HAP-1 (cell line): ENCODE results near the gene ZNF746.
"Not testable (repeated sequence)": the region's sequence is repeated elsewhere in the genome, so short reads cannot be mapped to it uniquely, and the experiment has no call there.

Source experiments
- DNase-seq, 2 experiments: peaks; one replicate each; pipeline ENCODE4 v3.0.0-alpha.2; 2016 to 2020; ENCODE audit warnings: low spot score in 2 of 2
- H3K27me3 ChIP-seq: fragments of 250-450 bp; sonication (Bioruptor Pico); 2 replicates; pipeline ENCODE4 v1.5.1; 2020; ENCODE audit warnings: low read depth, mild to moderate bottlenecking, moderate library complexity
- H3K36me3 ChIP-seq: fragments of 250-450 bp; sonication (Bioruptor Pico); replicated peaks from 2 replicates; pipeline ENCODE4 v1.5.1; 2020; ENCODE audit warnings: mild to moderate bottlenecking
- H3K4me1 ChIP-seq: fragments of 250-450 bp; sonication (Bioruptor Pico); 2 replicates; pipeline ENCODE4 v1.5.1; 2020; ENCODE audit warnings: mild to moderate bottlenecking
- H3K4me3 ChIP-seq: fragments of 250-450 bp; sonication (Bioruptor Pico); 2 replicates; pipeline ENCODE4 v1.5.1; 2020; ENCODE audit warnings: mild to moderate bottlenecking, moderate library complexity
- H3K9me3 ChIP-seq: fragments of 250-450 bp; sonication (Bioruptor Pico); 2 replicates; pipeline ENCODE4 v1.5.1; 2020; ENCODE audit warnings: mild to moderate bottlenecking, moderate library complexity
- in situ Hi-C: fragments of 300-500 bp; cut with MboI; formaldehyde crosslinking; loops from 3 replicates; pipeline ENCODE4 v1.14.3; 2020; ENCODE audit warnings: low sequenced_read_pairs, inconsistent platforms, mixed read lengths

Gene ZNF746

DNA sequence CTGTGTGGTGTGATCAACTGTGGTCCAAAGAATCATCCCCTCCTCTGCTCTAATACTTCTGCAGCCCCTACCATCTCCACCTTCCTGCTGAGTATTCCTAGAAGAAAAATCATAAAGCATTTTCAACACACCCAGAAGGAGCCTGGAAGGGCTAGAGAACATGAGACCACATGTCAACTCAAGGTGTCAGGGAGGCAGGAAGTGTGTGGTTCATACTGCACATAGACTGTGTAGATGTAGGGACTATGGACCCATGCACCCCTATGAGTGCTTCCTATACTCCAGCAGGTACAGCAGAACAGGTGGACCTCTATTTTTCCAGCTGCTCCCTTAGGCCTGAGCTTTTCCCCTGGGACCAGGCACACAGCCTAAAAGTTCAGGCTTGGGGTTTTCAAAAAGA is 2.6 kb upstream of the ZNF746 start:
- no peak for DNase-seq
- Histone ChIP-seq H3K4me1 (peaks cover 7% of the 10 kb centered on the region), H3K9me3 (no peaks in the 10 kb centered on the region), H3K4me3 (no peak overlapping the region), H3K27me3 (peaks cover 7% of the 10 kb centered on the region; the same call in 1 of the 2 replicates), H3K36me3 (peaks cover 4% of the 10 kb centered on the region)
- in situ Hi-C loops: no loop called here

DNA sequence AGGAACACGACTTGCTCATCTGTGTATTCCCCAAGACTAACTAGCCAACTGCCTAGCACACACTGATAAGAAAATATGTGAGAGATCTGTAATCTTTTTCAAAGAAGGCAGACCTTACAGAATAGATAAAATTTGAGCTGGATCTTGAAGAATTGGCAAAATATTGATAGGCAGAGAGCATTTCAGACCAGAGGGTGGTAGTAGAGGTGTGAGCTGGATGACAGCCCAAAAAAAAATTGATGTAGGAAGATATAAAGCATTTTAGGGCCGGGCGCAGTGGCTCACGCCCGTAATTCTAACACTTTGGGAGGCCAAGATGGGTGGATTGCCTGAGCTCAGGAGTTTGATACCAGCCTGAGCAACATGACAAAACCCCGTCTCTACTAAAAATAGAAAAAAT is 1.2 kb upstream of the ZNF746 start:
- Histone ChIP-seq H3K4me3 (no peak overlapping the region), H3K27me3 (peaks cover 6% of the 10 kb centered on the region; the same call in 1 of the 2 replicates), H3K9me3 (no peaks in the 10 kb centered on the region), H3K36me3 (peaks cover 13% of the 10 kb centered on the region), H3K4me1 (peaks cover 7% of the 10 kb centered on the region)
- in situ Hi-C loops: no loop called here
- no peak for DNase-seq

DNA sequence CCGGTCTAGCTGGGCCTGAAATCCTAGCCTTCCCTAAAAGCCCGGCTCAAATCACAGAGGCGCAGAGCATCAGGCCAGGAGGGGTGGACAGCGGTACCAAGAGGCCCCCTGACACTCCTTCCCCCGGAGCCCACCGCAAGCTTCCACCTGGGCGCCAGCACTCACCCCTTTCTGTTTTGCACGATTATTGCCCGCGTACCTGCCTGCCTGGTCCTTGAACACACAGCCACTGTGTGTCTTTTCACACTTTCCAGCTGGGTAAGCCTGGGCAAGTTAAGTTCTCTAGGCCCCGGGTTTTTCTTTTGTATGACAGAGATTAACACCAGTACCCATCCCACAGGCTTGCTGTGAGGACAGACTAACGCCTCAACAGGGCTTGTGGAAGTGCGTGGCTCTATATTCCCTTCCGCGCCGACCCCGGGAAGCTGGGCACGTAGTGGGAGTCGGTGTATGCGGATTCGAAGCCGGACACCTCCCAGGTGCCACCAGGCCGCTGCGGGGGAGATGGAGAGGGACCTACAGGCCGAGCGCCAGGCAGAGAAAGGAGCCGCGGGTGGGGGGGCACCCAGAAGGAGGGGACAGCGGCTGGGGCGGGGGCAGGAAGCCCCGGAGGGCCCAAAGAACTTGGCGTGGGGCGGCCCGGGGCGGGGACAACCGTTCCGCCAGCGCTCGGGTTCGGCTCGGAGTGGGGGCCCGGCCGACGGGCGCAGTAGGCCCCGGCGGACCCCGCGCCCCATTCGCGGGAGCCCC is 792 bp downstream of the ZNF746 start:
- H3K36me3 ChIP-seq: peaks cover 27% of the 10 kb centered on the region
- H3K4me1 ChIP-seq: peaks cover 7% of the 10 kb centered on the region
- in situ Hi-C loops: no loop called here
- H3K9me3 ChIP-seq: no peaks in the 10 kb centered on the region
- peak overlapping the region; percentile 59 for H3K4me3 ChIP-seq
- 0 out of 2 replicates have a peak, but pooled peaks cover 2% of the 10 kb centered on the region for H3K27me3 ChIP-seq
- DNase-seq: peak; percentile 3 to 58

DNA sequence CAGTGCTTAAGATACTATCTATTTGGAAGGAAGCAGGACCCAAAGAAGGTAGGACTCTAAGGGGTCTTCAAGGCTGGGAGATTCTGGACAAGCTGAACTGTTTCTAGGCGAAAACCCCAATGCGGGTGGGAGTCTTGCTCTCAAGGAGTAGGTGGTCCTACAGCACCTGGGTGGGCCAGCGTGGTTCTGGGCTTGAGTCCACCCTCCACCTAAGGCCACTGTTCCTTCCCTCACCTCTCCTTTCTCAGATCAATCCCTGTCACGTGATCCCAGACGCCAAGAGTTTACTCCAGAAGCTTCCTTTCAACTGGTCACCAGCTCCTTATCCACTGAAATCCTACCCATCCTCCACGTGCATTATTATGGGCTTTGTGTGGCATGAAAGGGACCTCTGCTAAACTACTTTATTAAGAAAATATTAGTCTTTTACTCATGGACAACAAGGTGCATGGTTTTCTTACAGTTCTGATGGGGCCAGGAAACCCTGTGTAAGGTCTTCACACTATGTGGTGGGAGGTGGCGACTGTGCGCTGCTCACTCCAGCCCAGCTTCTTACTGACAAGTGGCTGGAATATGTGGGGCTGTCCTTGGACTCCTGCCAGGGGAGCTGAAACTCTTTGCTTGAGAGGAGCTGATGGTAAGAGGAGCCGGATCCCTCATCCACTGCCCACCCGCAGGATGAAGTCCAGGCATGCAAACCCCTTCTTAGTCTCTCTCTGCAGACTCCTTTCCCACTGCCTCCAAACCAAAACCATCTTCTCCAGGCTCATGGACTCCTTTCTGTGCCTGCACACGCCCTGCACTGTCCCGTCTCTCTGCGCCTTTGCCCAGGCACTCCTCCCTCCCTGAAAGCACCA is 1.6 kb downstream of the ZNF746 start:
- H3K4me1 ChIP-seq: peaks cover 7% of the 10 kb centered on the region
- H3K36me3 ChIP-seq: peaks cover 35% of the 10 kb centered on the region
- DNase-seq: peak; percentile 25 to 88
- H3K4me3 ChIP-seq: peak overlapping the region; percentile 59
- no peaks in the 10 kb centered on the region for H3K9me3 ChIP-seq
- in situ Hi-C loops: no loop called here
- H3K27me3 ChIP-seq: 0 out of 2 replicates have a peak, but pooled peaks cover 2% of the 10 kb centered on the region

DNA sequence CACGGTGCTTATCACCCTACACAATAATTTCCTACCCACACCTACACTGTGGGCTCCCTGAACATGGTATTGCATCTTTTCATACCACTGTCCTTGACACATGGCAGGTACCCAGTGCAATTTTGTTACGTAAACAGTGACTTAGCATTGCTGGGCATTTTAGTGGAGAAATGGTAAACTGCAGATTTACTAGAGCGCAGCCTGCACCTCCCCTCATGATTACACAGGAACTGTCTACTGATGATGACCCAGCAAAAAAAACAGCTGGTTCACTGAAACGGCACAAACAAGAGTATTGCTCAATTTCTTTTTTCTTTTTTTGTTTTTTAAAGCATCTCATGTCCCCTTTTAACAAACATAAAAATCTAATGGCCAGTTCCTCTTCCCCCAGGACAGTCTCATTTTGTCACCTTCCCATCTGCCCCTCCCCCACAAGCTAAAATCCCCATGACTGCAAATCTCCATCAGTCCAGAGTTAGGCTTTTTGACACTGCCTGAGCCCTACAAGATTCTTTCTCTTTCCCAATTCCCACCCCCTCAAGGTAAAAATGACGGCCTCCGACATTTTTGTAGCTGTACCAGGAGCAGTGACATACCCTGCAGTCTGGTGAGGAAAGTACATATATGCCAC is 2.8 kb downstream of the ZNF746 start:
- in situ Hi-C loops: no loop called here
- H3K4me1 ChIP-seq: peaks cover 7% of the 10 kb centered on the region
- H3K4me3 ChIP-seq: no peak overlapping the region
- 0 out of 2 replicates have a peak, but pooled peaks cover 2% of the 10 kb centered on the region for H3K27me3 ChIP-seq
- H3K36me3 ChIP-seq: peaks cover 46% of the 10 kb centered on the region
- no peaks in the 10 kb centered on the region for H3K9me3 ChIP-seq
- DNase-seq: no peak

DNA sequence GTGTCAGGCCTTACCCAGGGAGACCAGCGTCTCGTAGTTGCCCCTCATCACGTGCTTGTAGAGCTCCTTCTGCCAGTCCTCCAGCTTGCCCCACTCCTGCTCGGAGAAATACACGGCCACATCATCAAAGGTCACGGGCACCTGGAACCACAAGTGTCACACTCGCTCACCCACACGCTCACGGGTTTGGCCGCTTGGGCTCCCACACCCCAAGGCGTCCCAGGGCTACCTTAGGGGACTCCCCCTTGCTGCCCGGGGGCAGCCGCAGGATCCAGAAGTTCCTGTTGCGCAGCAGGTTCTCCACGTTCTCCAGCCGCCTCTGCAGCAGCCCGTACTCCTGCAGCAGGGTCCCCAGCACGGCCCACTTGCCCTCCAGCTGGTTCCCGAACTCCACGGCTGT is 3.6 kb downstream of the ZNF746 start:
- in situ Hi-C loops, H3K9me3 ChIP-seq, H3K4me3 ChIP-seq, H3K27me3 ChIP-seq, DNase-seq, H3K4me1 ChIP-seq: not testable (repeated sequence)
- H3K36me3 ChIP-seq: peaks cover 50% of the 10 kb centered on the region

DNA sequence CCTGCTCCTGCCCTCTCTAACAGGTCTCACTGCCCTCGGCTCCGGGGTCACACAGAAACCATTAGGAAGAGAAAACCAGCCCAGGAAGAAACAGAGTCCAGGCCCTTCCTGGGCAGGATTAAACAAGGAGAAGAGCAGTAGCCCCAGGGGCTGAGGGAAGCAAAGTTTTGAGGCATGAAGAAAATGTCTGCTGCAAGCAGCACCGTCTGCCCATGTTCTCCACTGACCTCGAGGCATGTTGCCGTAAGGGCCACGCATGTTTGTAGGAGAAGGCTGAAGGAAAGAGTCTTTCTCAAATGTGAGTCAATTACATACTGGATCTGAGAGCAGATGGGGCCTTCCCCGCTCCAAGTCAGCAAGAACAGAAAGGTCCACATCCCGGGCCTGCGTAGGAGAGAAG is 4.2 kb downstream of the ZNF746 start:
- in situ Hi-C loops: no loop called here
- Histone ChIP-seq H3K9me3 (no peaks in the 10 kb centered on the region), H3K36me3 (peaks cover 50% of the 10 kb centered on the region), H3K4me1 (peaks cover 7% of the 10 kb centered on the region), H3K27me3 (0 out of 2 replicates have a peak, but pooled peaks cover 2% of the 10 kb centered on the region), H3K4me3 (no peak overlapping the region)
- DNase-seq: no peak

DNA sequence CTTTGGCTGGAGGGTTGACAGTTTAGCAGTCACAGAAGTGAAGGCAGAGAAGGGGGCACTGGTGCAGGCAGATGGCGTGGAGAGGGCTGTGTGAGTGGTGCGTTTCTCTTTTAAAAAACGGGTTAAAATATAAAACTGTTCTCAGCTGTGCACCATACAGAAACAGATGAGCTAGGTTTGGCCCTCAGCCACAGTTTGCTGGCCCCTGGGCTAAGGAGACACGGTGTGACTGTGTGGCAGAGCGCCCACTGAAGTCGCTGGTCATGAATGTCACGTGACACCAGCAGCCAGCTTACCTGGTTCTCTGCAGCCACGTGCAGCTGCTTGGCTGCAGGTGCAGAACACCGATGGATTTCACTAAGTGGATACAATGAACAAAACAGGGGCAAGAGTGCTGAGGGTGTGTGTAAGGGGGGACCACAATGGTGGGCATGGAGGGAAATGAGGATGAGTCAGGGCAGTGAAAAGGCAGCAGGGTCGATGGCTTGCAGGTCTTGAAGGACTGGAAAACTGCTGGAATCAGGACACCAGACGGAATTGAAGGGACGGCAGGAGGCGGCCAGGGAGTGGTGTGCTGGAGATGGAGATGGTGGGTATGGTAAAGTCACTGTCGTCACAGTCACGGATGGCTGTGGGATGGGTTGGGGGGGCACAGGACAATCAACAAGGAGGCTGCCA is 7.4 kb downstream of the ZNF746 start:
- Histone ChIP-seq H3K4me1 (no peaks in the 10 kb centered on the region), H3K9me3 (no peaks in the 10 kb centered on the region), H3K27me3 (no peaks in the 10 kb centered on the region), H3K36me3 (peaks cover 63% of the 10 kb centered on the region), H3K4me3 (no peak overlapping the region)
- in situ Hi-C loops: no loop called here
- no peak for DNase-seq

DNA sequence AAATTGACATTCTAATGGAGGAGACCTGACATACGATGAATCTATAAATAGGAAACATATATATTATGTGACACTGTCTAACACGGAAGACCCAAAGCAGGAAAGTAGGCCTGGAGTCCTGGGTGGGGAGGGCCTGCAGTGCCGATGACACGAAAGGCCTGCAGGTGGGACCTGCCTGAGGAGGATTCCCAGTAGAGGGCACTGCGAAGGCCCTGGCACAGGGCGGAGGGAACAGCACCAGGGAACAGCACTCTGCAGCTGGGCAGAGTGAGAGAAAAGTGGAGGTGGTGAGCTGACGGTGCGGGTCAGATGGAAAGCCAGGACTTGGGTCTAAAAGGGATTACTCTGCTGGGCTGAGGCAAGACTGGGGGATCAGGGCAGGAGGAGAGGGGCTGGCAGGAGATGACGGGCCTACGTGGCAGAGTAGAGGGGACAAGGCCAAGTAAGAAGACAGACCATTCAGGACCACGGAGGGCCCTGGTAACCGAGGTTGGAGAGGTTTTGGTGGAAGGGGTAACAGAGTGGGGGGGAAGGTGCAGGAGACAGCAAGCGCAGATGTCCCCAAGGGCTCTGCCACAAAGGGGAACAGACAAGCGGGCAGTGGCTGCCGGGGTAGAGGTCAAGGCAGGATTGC is 8.1 kb downstream of the ZNF746 start:
- in situ Hi-C loops: no loop called here
- no peak for DNase-seq
- H3K4me3 ChIP-seq: no peak overlapping the region
- H3K36me3 ChIP-seq: peaks cover 57% of the 10 kb centered on the region
- no peaks in the 10 kb centered on the region for H3K4me1 ChIP-seq
- no peaks in the 10 kb centered on the region for H3K9me3 ChIP-seq
- no peaks in the 10 kb centered on the region for H3K27me3 ChIP-seq

DNA sequence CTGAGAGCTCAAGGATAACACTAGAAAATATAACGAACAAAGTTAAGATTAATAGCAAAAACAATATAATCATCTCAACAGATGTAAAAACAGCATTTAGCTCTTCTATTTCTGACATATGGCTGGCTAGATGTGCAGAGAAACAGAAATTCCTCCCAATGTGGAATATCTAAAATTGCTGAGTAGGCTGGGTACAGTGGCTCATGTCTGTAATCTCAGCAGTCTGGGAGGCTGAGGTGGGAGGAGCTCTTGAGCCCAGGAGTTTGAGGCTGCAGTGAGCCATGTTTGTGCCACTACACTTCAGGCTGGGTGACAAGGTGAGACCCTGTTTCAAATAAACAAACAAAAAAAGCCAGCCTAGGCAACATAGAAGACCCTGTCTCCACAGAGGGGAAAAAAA is 18.0 kb downstream of the ZNF746 start:
- Histone ChIP-seq H3K4me1 (no peaks in the 10 kb centered on the region), H3K27me3 (no peaks in the 10 kb centered on the region), H3K9me3 (no peaks in the 10 kb centered on the region), H3K4me3 (no peak overlapping the region), H3K36me3 (peaks cover 36% of the 10 kb centered on the region)
- no peak for DNase-seq
- in situ Hi-C loops: no loop called here

DNA sequence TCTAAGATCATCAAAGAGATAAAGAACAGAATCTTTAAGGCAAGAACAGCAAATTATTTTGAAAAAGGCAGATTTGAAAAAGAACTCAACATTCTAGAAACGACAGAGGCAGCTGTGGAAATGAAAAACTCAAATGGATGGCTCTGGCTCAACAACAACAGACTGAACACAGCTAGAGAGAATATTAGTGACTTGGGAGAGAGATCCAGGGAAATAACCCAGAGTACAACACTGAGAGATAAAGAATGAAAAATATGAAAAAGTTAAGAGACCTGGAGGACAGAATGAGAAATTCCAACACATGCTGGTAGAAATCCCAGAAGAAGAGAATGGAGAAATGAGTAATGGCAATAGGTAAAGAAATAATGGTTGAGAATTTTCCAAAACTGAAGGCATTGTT is 18.9 kb downstream of the ZNF746 start:
- Histone ChIP-seq H3K4me1 (no peaks in the 10 kb centered on the region), H3K27me3 (no peaks in the 10 kb centered on the region), H3K9me3 (no peaks in the 10 kb centered on the region), H3K4me3 (no peak overlapping the region), H3K36me3 (peaks cover 40% of the 10 kb centered on the region)
- in situ Hi-C loops: no loop called here
- DNase-seq: no peak

DNA sequence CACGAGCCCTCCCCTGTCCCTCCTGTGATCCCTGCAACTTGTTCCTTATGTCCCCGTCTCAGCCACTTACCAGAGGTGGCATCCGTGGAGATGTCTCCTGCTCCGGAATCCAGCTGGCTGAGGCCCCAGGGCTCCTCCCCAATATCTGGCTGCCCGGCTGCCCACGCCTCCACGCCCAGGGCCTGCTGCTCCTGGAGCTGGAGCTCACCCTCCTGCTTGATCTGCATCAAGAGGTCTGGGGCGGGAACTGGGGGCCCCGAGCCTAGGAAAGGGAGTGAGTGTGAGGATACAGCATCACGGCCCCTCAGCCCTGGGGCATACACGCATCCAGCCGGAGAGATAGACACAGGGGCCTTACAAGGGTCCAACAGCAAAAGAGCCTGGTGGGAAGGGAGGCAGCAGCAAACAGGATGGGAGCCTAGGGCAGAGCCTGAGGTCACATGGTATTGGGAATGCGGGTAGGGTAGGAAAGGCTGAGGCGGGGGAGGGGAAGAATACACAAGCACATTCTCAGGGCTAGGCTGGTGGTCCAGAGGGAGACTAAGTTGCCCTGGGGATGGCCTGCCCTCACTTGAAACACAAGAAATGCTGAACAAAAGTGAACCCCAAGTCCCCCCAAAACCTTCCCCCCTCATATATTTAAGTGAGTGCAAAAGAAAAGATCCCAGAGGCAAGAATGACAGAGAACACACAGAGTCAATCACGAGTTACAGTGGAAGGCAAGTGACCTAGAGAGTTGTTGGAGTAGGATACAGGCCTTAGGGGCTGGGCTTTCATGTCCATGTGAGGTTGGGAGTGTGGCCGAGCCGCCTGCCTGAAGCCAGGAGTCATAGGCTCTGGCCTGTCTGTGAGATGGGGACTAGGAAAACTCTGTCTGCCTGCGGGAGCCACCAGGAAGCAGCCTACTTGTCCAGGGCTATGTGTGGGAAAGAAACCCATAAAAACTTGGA is 19.8 kb downstream of the ZNF746 start:
- DNase-seq: no peak

More for the DNA sequence above, 19.8 kb downstream of the ZNF746 start:
- H3K4me1 ChIP-seq: no peaks in the 10 kb centered on the region
- in situ Hi-C loops: no loop called here
- no peaks in the 10 kb centered on the region for H3K27me3 ChIP-seq
- peaks cover 49% of the 10 kb centered on the region for H3K36me3 ChIP-seq
- H3K9me3 ChIP-seq: no peaks in the 10 kb centered on the region
- H3K4me3 ChIP-seq: no peak overlapping the region
